Measurements from ENCODE around the gene MAML2. TPM values are rescaled to one million over a fixed set of nuclear protein-coding genes. Genes with fewer than 3 reads are reported as not detected.

The MAML2 gene
- total and polyA plus RNA-seq, 2 of the 13 experiments (the other 11 are each of a cell fraction or from before 2014, with no cell fraction given), result 2.3 to 25.9 TPM

DNA sequence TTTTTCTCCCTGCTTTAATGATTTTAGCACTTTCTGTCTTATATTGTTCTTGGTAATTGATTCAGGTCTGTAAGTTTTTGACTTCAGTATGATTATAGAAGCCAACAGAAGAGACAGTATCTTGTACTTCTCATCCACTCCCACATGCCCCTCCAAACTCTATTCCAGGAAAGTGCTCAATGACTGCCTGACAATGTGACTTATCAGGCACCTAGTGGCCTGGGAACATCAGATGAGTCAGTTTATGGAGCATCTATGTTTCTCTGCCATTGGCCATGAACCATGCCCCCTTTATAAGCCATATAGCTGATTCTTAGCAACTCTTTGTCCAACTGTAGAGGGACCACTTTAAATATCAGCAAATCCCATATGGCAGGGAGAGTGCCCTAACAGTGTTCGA is 239.9 kb downstream of the MAML2 start (continued):
- TF ChIP-seq, protein P1, sequence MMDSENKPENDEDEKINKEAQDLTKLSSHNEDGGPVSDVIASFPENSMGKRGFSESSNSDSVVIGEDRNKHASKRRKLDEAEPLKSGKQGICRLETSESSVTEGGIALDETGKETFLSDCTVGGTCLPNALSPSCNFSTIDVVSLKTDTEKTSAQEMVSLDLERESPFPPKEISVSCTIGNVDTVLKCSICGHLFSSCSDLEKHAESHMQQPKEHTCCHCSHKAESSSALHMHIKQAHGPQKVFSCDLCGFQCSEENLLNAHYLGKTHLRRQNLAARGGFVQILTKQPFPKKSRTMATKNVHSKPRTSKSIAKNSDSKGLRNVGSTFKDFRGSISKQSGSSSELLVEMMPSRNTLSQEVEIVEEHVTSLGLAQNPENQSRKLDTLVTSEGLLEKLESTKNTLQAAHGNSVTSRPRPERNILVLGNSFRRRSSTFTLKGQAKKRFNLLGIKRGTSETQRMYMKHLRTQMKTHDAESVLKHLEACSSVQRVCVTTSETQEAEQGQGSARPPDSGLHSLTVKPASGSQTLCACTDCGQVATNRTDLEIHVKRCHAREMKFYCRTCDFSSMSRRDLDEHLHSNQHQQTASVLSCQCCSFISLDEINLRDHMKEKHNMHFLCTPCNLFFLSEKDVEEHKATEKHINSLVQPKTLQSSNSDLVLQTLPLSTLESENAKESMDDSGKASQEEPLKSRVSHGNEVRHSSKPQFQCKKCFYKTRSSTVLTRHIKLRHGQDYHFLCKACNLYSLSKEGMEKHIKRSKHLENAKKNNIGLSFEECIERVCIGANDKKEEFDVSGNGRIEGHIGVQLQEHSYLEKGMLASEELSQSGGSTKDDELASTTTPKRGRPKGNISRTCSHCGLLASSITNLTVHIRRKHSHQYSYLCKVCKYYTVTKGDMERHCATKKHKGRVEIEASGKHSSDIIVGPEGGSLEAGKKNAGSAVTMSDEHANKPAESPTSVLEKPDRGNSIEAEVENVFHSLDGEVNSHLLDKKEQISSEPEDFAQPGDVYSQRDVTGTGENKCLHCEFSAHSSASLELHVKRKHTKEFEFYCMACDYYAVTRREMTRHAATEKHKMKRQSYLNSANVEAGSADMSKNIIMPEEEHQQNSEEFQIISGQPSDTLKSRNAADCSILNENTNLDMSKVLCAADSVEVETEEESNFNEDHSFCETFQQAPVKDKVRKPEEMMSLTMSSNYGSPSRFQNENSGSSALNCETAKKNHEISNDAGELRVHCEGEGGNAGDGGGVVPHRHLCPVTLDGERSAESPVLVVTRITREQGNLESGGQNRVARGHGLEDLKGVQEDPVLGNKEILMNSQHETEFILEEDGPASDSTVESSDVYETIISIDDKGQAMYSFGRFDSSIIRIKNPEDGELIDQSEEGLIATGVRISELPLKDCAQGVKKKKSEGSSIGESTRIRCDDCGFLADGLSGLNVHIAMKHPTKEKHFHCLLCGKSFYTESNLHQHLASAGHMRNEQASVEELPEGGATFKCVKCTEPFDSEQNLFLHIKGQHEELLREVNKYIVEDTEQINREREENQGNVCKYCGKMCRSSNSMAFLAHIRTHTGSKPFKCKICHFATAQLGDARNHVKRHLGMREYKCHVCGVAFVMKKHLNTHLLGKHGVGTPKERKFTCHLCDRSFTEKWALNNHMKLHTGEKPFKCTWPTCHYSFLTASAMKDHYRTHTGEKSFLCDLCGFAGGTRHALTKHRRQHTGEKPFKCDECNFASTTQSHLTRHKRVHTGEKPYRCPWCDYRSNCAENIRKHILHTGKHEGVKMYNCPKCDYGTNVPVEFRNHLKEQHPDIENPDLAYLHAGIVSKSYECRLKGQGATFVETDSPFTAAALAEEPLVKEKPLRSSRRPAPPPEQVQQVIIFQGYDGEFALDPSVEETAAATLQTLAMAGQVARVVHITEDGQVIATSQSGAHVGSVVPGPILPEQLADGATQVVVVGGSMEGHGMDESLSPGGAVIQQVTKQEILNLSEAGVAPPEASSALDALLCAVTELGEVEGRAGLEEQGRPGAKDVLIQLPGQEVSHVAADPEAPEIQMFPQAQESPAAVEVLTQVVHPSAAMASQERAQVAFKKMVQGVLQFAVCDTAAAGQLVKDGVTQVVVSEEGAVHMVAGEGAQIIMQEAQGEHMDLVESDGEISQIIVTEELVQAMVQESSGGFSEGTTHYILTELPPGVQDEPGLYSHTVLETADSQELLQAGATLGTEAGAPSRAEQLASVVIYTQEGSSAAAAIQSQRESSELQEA (CRISPR knock-in tag; IDR thresholded peaks at IDR 0.05; ENCODE audit: not compliant biosample characterization), result no peak
- no peak for TF ChIP-seq HDAC2 (CRISPR knock-in tag; IDR thresholded peaks at IDR 0.05)
- no peak for TF ChIP-seq ZNF782 (CRISPR knock-in tag; IDR thresholded peaks at IDR 0.05; ENCODE audit: borderline replicate concordance)
- no peak for TF ChIP-seq UBTF (CRISPR knock-in tag; IDR thresholded peaks at IDR 0.05)
- no peak for TF ChIP-seq ZNF792 (CRISPR knock-in tag; IDR thresholded peaks at IDR 0.05)
- TF ChIP-seq ZNF431 (CRISPR knock-in tag; IDR thresholded peaks at IDR 0.05; ENCODE audit: borderline replicate concordance, low read depth), result no peak
